Measurements from ENCODE around the gene TMEM33.
"Not testable (repeated sequence)": the region's sequence is repeated elsewhere in the genome, so short reads cannot be mapped to it uniquely, and the experiment has no call there.

TMEM33 gene, protein sequence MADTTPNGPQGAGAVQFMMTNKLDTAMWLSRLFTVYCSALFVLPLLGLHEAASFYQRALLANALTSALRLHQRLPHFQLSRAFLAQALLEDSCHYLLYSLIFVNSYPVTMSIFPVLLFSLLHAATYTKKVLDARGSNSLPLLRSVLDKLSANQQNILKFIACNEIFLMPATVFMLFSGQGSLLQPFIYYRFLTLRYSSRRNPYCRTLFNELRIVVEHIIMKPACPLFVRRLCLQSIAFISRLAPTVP

DNA sequence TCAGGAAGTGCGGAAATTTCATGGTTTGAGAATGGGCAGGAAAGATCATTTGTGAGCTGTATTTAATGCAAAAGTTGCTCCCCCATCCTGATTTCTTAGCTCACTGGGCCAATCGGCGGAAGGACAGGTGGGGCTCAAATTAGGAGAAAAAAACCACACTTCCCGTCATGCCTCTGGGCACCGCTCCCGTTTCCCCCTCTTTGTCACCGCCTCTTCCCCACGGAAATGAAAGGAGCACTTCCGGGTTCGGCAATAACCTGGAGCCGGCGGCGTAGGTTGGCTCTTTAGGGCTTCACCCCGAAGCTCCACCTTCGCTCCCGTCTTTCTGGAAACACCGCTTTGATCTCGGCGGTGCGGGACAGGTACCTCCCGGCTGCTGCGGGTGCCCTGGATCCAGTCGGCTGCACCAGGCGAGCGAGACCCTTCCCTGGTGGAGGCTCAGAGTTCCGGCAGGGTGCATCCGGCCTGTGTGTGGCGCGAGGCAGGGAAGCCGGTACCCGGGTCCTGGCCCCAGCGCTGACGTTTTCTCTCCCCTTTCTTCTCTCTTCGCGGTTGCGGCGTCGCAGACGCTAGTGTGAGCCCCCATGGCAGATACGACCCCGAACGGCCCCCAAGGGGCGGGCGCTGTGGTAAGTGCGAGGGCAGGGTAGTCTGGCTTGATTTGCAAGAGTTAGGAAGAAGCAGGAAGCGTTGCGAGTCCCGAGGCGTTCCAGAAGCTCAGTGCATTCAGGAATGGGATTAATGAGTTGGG is at the start of gene TMEM33:
Gene TMEM33, plus strand, starts transcription at position 529 of the 751 bp plus-strand sequence. Its CDS starts 56 bp downstream, at position 585.
- peak within 1 kb of the TSS; percentile 92 for H3K9ac ChIP-seq (ENCODE audit: low read length)
- H3K9me3 ChIP-seq (ENCODE audit: control insufficient read depth, low read length): no peaks in the 10 kb centered on the region
- H3K27me3 ChIP-seq (ENCODE audit: control insufficient read depth, insufficient read depth, low read length): no peaks in the 10 kb centered on the region
- H3K36me3 ChIP-seq (ENCODE audit: control insufficient read depth, insufficient read depth, low read length): no peaks in the 10 kb centered on the region
- H3K4me3 ChIP-seq (ENCODE audit: low read length): peak within 1 kb of the TSS; percentile 96
- H3K4me1 ChIP-seq (ENCODE audit: control insufficient read depth, insufficient read depth, low read length): peaks cover 12% of the 10 kb centered on the region

DNA sequence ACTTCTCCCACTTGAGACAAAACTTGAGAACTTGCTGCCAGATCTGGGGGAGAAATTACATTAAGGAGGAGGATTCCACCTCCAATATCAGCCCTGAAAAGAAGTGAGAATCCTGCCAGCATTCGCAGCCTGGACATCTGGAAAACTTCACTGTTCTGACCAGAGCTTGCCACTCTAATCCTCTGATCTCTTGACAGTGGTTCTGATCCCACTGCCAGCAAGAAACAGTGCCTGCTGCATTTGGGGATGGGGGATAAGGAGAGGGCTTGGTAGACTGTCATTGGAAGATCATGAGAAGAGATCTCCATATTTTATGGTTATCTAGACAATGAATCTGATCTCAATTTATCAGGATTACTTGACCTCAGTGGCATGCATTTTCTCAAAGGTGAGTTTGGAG is 49.8 kb upstream of the TMEM33 start:
- Histone ChIP-seq H3K4me1 (ENCODE audit: control insufficient read depth, insufficient read depth, low read length) (peaks cover 6% of the 10 kb centered on the region), H3K9ac (ENCODE audit: low read length) (no peak overlapping the region), H3K36me3 (ENCODE audit: control insufficient read depth, insufficient read depth, low read length) (no peaks in the 10 kb centered on the region), H3K9me3 (ENCODE audit: control insufficient read depth, low read length) (no peaks in the 10 kb centered on the region), H3K4me3 (ENCODE audit: low read length) (no peak overlapping the region), H3K27me3 (ENCODE audit: control insufficient read depth, insufficient read depth, low read length) (peaks cover 34% of the 10 kb centered on the region)

DNA sequence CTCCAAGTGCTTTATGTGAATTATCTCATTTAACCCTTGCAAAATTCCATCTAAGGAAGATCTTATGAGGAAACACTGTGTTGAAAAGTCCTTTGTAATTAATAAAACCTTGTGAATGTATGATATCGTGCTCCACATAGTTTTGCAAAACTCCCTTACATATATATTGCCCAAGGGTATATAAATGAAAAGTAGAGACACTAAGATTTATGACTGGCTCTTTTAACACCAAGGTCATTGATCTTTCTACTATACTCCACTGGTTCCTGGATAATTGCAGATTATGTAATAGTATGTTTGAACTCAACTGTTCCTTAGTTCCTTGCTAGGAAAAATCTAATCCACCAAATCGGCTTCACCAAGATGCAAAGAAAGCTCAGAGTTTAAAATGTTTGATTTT is 48.0 kb upstream of the TMEM33 start:
- H3K9me3 ChIP-seq (ENCODE audit: control insufficient read depth, low read length): no peaks in the 10 kb centered on the region
- no peak overlapping the region for H3K9ac ChIP-seq (ENCODE audit: low read length)
- H3K36me3 ChIP-seq (ENCODE audit: control insufficient read depth, insufficient read depth, low read length): no peaks in the 10 kb centered on the region
- H3K4me1 ChIP-seq (ENCODE audit: control insufficient read depth, insufficient read depth, low read length): peaks cover 2% of the 10 kb centered on the region
- peaks cover 16% of the 10 kb centered on the region for H3K27me3 ChIP-seq (ENCODE audit: control insufficient read depth, insufficient read depth, low read length)
- H3K4me3 ChIP-seq (ENCODE audit: low read length): no peak overlapping the region

DNA sequence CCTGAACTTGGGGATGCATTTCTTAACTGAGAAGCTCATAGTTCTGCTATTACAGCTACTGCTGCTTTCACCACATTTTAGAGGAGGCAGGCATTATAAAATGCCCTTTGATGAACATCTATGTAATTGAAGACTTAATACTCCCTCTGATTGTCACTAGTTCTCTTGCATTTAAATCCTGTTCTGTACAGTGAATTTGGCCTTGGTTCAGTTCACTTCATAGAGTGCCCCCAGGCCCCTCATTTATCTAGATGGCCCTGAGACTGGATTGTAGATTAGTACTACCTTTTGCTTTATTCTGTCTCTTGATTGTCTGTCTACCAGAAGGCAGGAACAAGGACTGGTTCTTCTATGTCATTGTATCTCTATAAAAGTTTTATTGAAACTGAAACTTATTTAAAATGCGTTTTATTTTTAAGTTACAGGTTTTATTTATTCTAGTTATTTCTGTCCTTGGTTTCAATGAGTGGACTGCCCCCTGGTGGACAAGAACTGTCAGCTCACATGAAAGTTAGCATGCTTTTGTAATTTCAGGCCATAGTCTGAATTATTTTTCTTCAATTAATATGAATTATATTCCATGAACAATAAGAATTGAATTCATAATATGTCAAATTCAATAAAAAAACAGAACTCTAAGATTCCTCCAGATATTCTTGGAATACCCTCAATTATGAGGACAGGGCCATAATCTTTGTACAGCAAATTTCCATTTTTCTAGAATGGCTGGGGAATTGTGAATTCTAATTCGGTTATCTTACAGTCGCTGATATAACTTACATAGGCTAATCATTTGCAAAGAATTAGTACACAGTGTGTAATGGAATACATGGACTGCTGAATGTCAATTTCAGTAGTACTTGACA is 47.2 kb upstream of the TMEM33 start:
- Histone ChIP-seq H3K4me3 (ENCODE audit: low read length) (no peak overlapping the region), H3K9me3 (ENCODE audit: control insufficient read depth, low read length) (no peaks in the 10 kb centered on the region), H3K27me3 (ENCODE audit: control insufficient read depth, insufficient read depth, low read length) (peaks cover 9% of the 10 kb centered on the region), H3K4me1 (ENCODE audit: control insufficient read depth, insufficient read depth, low read length) (no peaks in the 10 kb centered on the region), H3K36me3 (ENCODE audit: control insufficient read depth, insufficient read depth, low read length) (no peaks in the 10 kb centered on the region), H3K9ac (ENCODE audit: low read length) (no peak overlapping the region)

DNA sequence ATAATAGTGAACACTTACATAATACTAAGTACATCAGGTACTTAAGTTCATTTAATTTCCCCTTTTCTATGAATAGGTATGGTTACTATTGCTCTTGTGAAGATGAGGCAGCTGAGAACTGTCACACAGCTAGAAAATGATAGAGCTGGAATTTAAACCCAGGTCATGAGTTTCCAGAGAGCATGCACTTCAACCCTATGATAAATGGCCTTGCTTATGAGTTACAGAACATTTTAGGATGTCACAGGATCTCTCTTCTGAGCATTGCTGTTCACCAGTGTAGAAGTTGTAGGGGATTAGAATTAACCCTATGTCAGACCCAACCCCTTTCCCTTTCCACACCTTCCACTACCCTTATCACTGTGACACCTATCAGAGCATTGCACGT is 46.5 kb upstream of the TMEM33 start:
- no peak overlapping the region for H3K4me3 ChIP-seq (ENCODE audit: low read length)
- no peak overlapping the region for H3K9ac ChIP-seq (ENCODE audit: low read length)
- peaks cover 4% of the 10 kb centered on the region for H3K27me3 ChIP-seq (ENCODE audit: control insufficient read depth, insufficient read depth, low read length)
- H3K36me3 ChIP-seq (ENCODE audit: control insufficient read depth, insufficient read depth, low read length): no peaks in the 10 kb centered on the region
- H3K9me3 ChIP-seq (ENCODE audit: control insufficient read depth, low read length): no peaks in the 10 kb centered on the region
- no peaks in the 10 kb centered on the region for H3K4me1 ChIP-seq (ENCODE audit: control insufficient read depth, insufficient read depth, low read length)

DNA sequence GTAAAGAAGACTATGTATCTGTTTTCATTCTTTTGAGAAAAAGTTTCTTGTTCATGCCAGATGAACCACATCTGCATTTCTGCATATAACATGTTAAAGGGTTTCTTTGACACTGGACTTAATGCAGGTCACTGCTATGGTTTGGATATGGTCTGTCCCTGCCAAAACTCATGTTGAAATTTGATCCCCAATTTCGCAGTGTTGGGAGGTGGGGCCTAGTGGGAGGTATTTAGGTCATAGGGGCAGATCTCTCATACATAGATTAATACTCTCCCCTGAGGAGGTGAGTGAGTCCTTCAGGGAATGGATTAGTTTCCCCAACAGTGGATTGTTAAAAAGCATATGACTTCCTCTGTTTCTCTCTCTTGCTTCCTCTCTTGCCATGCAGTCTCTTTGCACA is 45.9 kb upstream of the TMEM33 start:
- Histone ChIP-seq H3K36me3 (ENCODE audit: control insufficient read depth, insufficient read depth, low read length) (no peaks in the 10 kb centered on the region), H3K9me3 (ENCODE audit: control insufficient read depth, low read length) (no peaks in the 10 kb centered on the region), H3K27me3 (ENCODE audit: control insufficient read depth, insufficient read depth, low read length) (peaks cover 4% of the 10 kb centered on the region), H3K4me1 (ENCODE audit: control insufficient read depth, insufficient read depth, low read length) (no peaks in the 10 kb centered on the region), H3K4me3 (ENCODE audit: low read length) (no peak overlapping the region), H3K9ac (ENCODE audit: low read length) (no peak overlapping the region)

DNA sequence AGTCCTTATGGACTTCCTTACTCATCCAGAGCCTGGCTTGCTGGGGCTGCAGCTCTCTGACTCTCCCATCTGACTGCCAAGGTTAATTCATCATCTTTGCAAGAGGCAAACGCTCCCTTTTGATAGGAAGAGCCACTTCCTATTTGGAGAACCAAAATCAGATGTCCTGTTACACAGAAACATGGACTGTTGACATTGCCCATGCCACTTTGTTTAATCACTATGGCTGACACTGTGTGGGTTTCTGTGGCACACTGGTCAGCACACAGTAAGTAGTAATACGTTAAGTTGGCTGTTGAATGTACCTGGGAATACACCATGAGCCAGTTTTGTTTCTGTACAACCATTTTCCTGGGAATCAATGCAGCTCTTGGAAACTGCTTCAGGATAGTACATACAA is 45.1 kb upstream of the TMEM33 start:
- Histone ChIP-seq H3K9me3 (ENCODE audit: control insufficient read depth, low read length) (no peaks in the 10 kb centered on the region), H3K4me3 (ENCODE audit: low read length) (no peak overlapping the region), H3K9ac (ENCODE audit: low read length) (no peak overlapping the region), H3K4me1 (ENCODE audit: control insufficient read depth, insufficient read depth, low read length) (no peaks in the 10 kb centered on the region), H3K27me3 (ENCODE audit: control insufficient read depth, insufficient read depth, low read length) (peaks cover 4% of the 10 kb centered on the region), H3K36me3 (ENCODE audit: control insufficient read depth, insufficient read depth, low read length) (no peaks in the 10 kb centered on the region)

DNA sequence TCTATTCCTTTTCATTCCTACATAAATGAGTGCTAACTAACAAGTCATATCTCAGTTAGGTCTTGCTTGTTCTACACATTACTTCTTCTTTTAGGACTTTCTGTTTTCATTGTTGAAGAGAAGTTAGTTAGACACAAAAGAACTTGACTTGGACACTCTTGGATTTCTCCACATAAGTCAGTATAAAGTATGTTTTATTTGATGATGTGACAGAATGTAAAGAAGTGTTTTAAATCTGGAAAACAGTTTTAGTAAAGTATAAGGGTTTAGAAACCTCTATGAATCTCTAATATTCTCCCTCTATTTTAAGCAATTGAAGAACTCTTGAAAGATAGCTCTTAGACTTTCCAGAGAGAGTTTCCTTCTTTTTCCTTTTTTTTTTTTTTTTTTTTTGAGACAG is 38.6 kb upstream of the TMEM33 start:
- Histone ChIP-seq H3K4me1 (ENCODE audit: control insufficient read depth, insufficient read depth, low read length) (no peaks in the 10 kb centered on the region), H3K27me3 (ENCODE audit: control insufficient read depth, insufficient read depth, low read length) (no peaks in the 10 kb centered on the region), H3K9ac (ENCODE audit: low read length) (no peak overlapping the region), H3K36me3 (ENCODE audit: control insufficient read depth, insufficient read depth, low read length) (no peaks in the 10 kb centered on the region), H3K4me3 (ENCODE audit: low read length) (no peak overlapping the region), H3K9me3 (ENCODE audit: control insufficient read depth, low read length) (no peaks in the 10 kb centered on the region)

DNA sequence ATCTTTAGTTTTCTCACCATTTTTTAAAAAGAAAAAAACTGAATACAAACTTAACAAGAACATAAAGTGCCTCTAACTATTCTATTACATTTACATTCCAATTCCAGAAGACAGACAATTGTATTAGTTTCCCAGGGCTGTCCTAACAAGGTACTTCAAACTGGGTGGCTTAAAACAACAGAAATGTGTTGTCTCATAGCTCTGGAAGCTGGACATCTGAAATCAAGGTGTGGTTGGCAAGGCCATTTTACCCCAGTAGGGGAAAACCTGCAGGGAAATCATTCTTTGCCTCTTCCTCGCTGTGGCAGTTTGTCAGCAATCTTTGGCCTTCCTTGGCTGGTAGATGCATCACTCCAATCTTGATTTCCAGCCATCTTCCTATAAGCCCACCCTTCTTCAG is 37.5 kb upstream of the TMEM33 start:
- H3K4me3 ChIP-seq (ENCODE audit: low read length): no peak overlapping the region
- H3K9me3 ChIP-seq (ENCODE audit: control insufficient read depth, low read length): no peaks in the 10 kb centered on the region
- H3K9ac ChIP-seq (ENCODE audit: low read length): no peak overlapping the region
- no peaks in the 10 kb centered on the region for H3K4me1 ChIP-seq (ENCODE audit: control insufficient read depth, insufficient read depth, low read length)
- H3K27me3 ChIP-seq (ENCODE audit: control insufficient read depth, insufficient read depth, low read length): no peaks in the 10 kb centered on the region
- no peaks in the 10 kb centered on the region for H3K36me3 ChIP-seq (ENCODE audit: control insufficient read depth, insufficient read depth, low read length)

DNA sequence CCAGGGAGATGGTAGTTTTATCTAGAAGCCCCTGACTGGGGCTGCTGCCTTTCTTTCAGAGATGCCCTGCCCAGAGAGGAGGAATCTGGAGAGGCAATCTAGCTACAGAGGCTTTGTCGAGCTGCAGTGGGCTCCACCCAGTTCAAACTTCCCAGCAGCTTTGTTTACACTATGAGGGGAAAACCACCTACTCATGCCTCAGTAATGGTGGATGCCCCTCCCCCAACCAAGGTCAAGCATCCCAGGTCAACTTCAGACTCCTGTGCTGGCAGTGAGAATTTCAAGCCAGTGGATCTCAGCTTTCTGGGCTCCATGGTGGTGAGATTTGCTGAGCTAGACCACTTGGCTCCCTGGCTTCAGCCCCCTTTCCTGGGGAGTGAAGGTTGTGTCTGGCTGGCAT is 26.1 kb upstream of the TMEM33 start:
- not testable (repeated sequence) for H3K27me3 ChIP-seq (ENCODE audit: control insufficient read depth, insufficient read depth, low read length); H3K9ac ChIP-seq (ENCODE audit: low read length); H3K4me1 ChIP-seq (ENCODE audit: control insufficient read depth, insufficient read depth, low read length); H3K4me3 ChIP-seq (ENCODE audit: low read length); H3K9me3 ChIP-seq (ENCODE audit: control insufficient read depth, low read length); H3K36me3 ChIP-seq (ENCODE audit: control insufficient read depth, insufficient read depth, low read length)

DNA sequence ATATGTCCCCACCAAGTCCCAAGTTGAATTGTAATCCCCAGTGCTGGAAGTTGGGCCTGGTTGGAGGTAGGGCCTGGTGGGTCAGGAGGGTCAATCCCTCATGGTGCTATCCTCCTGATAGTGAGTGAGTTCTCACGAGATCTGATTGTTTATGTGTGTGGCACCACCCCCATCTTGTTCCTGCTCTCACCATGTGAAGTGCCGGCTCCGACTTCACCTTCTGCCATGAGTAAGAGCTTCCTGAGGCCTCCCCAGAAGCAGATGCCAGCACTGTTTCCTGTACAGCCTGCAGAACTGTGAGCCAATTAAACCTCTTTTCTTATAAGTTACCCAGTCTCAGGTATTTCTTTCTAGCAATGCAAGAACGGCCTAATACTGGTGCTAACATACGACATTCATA is 22.7 kb upstream of the TMEM33 start:
- Histone ChIP-seq H3K36me3 (ENCODE audit: control insufficient read depth, insufficient read depth, low read length) (no peaks in the 10 kb centered on the region), H3K9me3 (ENCODE audit: control insufficient read depth, low read length) (no peaks in the 10 kb centered on the region), H3K4me1 (ENCODE audit: control insufficient read depth, insufficient read depth, low read length) (no peaks in the 10 kb centered on the region), H3K4me3 (ENCODE audit: low read length) (no peak overlapping the region), H3K9ac (ENCODE audit: low read length) (no peak overlapping the region), H3K27me3 (ENCODE audit: control insufficient read depth, insufficient read depth, low read length) (no peaks in the 10 kb centered on the region)

DNA sequence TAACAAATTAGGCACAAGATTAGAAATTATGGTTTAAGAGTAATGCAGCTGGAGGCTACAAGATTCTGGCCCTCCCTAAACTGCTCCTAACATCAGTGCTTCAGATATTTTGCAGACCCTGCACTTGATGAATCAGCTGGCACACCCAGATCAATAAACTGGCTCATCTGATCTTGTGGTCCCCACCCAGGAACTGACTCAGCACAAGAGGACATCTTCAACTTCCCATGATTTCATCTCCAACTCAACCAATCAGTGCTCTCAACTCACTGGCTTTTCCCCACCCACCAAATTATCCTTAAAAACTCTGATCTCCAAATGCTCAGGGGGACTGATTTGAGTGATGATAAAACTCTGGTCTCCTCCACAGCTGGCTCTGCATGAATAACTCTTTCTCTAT is 21.7 kb upstream of the TMEM33 start:
- no peaks in the 10 kb centered on the region for H3K27me3 ChIP-seq (ENCODE audit: control insufficient read depth, insufficient read depth, low read length)
- H3K9me3 ChIP-seq (ENCODE audit: control insufficient read depth, low read length): no peaks in the 10 kb centered on the region
- H3K4me3 ChIP-seq (ENCODE audit: low read length): no peak overlapping the region
- no peaks in the 10 kb centered on the region for H3K4me1 ChIP-seq (ENCODE audit: control insufficient read depth, insufficient read depth, low read length)
- no peaks in the 10 kb centered on the region for H3K36me3 ChIP-seq (ENCODE audit: control insufficient read depth, insufficient read depth, low read length)
- H3K9ac ChIP-seq (ENCODE audit: low read length): no peak overlapping the region

All from mucosa of stomach (tissue), 1 donor.